ENCODE measurements around the gene AURKA. TPM values are rescaled to one million over a fixed set of nuclear protein-coding genes. Genes with fewer than 3 reads are reported as not detected.

The AURKA gene
- total and polyA plus RNA-seq, 4 donors: 0.88 to 41.6 (median 2.7) TPM

DNA sequence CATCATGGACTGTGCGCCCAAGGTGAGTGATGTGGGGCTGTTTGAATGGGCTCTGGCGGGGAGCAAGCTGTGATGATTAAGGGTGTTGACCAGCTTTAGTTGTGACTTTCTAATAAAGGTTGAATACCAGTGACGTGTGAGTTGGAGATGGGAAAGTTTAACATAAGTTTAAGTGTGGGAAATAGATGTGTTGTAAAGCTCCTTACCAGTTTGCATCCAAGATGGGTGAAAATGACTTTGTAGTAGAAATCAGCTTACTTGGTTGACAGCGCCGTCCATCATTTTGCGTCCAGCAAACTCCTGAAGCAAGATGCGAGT, 20.4 kb upstream of the AURKA start:
- Histone ChIP-seq H3K9me3 (ENCODE audit: control insufficient read depth in 4 of 4, low read length in 3 of 4) (no peaks in the 10 kb centered on the region), H3K9ac (ENCODE audit: low read depth in 1 of 2, low read length in 2 of 2) (peak overlapping the region in 1 of 2 donors; percentile 30), H3K4me1 (ENCODE audit: control insufficient read depth in 4 of 4, insufficient read depth in 4 of 4, low read length in 3 of 4) (peaks cover 2 to 30% (median 23%) of the 10 kb centered on the region in 4 donors), H3K4me3 (ENCODE audit: low read depth in 1 of 3, low read length in 3 of 3) (peak overlapping the region; percentile 15 to 44 (median 38)), H3K27ac (ENCODE audit: low read depth in 1 of 2, low read length in 2 of 2) (peak overlapping the region; percentile 78 to 83), H3K27me3 (ENCODE audit: control insufficient read depth in 4 of 4, insufficient read depth in 4 of 4, low read length in 3 of 4) (no peaks in the 10 kb centered on the region), H3K36me3 (ENCODE audit: control insufficient read depth in 4 of 4, insufficient read depth in 3 of 4, low read depth in 1 of 4, low read length in 3 of 4) (peaks cover 3 to 6% (median 4%) of the 10 kb centered on the region in 4 donors)
- WGBS: 77% methylated on average over 7 of the region's 7 CpGs
- no peak for DNase-seq (ENCODE audit: low spot score)
- TF ChIP-seq FOXA1 (IDR thresholded peaks at IDR 0.05) (no peak), TAF1 (conservative IDR thresholded peaks at IDR 0.05) (no peak), HNF4G (IDR thresholded peaks at IDR 0.05) (no peak), GABPA (IDR thresholded peaks at IDR 0.05 in 1 of 2, conservative IDR thresholded peaks at IDR 0.05 in 1 of 2) (no peak), YY1 (IDR thresholded peaks at IDR 0.05) (no peak), FOXA2 (IDR thresholded peaks at IDR 0.05) (no peak), RXRA (IDR thresholded peaks at IDR 0.05) (no peak), RAD21 (IDR thresholded peaks at IDR 0.05) (no peak), JUND (IDR thresholded peaks at IDR 0.05) (no peak), SP1 (IDR thresholded peaks at IDR 0.05) (no peak), EGR1 (IDR thresholded peaks at IDR 0.05; ENCODE audit: low read depth in 2 of 2) (no peak), HNF4A (conservative IDR thresholded peaks at IDR 0.05) (no peak)
- TF ChIP-seq, protein P1, sequence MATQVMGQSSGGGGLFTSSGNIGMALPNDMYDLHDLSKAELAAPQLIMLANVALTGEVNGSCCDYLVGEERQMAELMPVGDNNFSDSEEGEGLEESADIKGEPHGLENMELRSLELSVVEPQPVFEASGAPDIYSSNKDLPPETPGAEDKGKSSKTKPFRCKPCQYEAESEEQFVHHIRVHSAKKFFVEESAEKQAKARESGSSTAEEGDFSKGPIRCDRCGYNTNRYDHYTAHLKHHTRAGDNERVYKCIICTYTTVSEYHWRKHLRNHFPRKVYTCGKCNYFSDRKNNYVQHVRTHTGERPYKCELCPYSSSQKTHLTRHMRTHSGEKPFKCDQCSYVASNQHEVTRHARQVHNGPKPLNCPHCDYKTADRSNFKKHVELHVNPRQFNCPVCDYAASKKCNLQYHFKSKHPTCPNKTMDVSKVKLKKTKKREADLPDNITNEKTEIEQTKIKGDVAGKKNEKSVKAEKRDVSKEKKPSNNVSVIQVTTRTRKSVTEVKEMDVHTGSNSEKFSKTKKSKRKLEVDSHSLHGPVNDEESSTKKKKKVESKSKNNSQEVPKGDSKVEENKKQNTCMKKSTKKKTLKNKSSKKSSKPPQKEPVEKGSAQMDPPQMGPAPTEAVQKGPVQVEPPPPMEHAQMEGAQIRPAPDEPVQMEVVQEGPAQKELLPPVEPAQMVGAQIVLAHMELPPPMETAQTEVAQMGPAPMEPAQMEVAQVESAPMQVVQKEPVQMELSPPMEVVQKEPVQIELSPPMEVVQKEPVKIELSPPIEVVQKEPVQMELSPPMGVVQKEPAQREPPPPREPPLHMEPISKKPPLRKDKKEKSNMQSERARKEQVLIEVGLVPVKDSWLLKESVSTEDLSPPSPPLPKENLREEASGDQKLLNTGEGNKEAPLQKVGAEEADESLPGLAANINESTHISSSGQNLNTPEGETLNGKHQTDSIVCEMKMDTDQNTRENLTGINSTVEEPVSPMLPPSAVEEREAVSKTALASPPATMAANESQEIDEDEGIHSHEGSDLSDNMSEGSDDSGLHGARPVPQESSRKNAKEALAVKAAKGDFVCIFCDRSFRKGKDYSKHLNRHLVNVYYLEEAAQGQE (IDR thresholded peaks at IDR 0.05): no peak
- TF ChIP-seq, protein P2, sequence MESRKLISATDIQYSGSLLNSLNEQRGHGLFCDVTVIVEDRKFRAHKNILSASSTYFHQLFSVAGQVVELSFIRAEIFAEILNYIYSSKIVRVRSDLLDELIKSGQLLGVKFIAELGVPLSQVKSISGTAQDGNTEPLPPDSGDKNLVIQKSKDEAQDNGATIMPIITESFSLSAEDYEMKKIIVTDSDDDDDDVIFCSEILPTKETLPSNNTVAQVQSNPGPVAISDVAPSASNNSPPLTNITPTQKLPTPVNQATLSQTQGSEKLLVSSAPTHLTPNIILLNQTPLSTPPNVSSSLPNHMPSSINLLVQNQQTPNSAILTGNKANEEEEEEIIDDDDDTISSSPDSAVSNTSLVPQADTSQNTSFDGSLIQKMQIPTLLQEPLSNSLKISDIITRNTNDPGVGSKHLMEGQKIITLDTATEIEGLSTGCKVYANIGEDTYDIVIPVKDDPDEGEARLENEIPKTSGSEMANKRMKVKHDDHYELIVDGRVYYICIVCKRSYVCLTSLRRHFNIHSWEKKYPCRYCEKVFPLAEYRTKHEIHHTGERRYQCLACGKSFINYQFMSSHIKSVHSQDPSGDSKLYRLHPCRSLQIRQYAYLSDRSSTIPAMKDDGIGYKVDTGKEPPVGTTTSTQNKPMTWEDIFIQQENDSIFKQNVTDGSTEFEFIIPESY (IDR thresholded peaks at IDR 0.05): no peak
- TF ChIP-seq, protein P3, sequence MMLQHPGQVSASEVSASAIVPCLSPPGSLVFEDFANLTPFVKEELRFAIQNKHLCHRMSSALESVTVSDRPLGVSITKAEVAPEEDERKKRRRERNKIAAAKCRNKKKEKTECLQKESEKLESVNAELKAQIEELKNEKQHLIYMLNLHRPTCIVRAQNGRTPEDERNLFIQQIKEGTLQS (IDR thresholded peaks at IDR 0.05): no peak

DNA sequence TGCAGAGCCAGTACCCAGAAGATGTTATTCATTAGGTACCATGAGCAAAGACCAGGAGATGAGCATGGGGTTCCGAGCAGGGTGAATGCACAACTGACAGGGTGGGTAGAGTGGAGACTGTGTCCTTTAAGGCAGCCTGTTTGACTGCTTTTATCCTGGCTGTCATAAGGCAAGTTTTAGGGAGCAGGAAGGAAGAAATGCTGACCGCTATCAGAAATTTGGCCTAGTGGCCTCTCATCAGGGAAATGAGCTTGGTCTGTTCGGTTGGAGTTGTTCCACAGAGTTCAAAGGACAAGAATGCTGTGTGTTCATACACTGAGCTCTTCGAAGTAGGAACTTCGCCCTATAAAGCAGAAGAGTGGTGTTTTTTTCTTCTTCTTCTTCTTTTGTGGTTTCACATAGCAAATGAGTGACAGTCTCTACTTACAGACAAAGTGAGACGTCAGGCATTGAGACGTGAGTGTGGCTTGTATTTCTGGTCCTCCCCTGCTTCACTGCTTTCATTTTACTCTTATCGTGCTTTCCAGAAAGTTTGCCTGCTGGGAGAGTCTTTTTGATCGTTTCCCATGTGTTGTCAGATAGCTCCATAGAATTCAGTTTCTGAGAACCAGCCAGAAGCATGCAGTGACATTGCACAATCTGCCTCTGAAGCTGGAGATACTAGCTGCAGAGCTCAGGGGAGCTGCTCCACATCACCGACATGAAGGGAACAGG, 19.9 kb upstream of the AURKA start, which contains the start of gene CASS4:
TSS of gene CASS4 (plus strand) at position 502 of the 714 bp plus-strand sequence. CDS start at position 701, 199 bp downstream.
- Histone ChIP-seq H3K9ac (ENCODE audit: low read depth in 1 of 2, low read length in 2 of 2) (peak within 1 kb of the TSS in 1 of 2 donors; percentile 30), H3K9me3 (ENCODE audit: control insufficient read depth in 4 of 4, low read length in 3 of 4) (no peaks in the 10 kb centered on the region), H3K4me3 (ENCODE audit: low read depth in 1 of 3, low read length in 3 of 3) (peak within 1 kb of the TSS; percentile 15 to 44 (median 38)), H3K27ac (ENCODE audit: low read depth in 1 of 2, low read length in 2 of 2) (peak within 1 kb of the TSS; percentile 78 to 83), H3K4me1 (ENCODE audit: control insufficient read depth in 4 of 4, insufficient read depth in 4 of 4, low read length in 3 of 4) (peaks cover 2 to 30% (median 23%) of the 10 kb centered on the region in 4 donors), H3K27me3 (ENCODE audit: control insufficient read depth in 4 of 4, insufficient read depth in 4 of 4, low read length in 3 of 4) (no peaks in the 10 kb centered on the region), H3K36me3 (ENCODE audit: control insufficient read depth in 4 of 4, insufficient read depth in 3 of 4, low read depth in 1 of 4, low read length in 3 of 4) (peaks cover 6 to 8% (median 7%) of the 10 kb centered on the region in 4 donors)
- DNase-seq (ENCODE audit: low spot score): peak; percentile 50
- WGBS: 12% methylated on average over 10 of the region's 10 CpGs
- peak; percentile 92 for TF ChIP-seq SP1 (IDR thresholded peaks at IDR 0.05)
- peak; percentile 66 for TF ChIP-seq TAF1 (conservative IDR thresholded peaks at IDR 0.05)
- TF ChIP-seq RAD21 (IDR thresholded peaks at IDR 0.05): peak; percentile 37 to 40
- no peak for TF ChIP-seq CTCF (IDR thresholded peaks at IDR 0.05; ENCODE audit: low read depth, low read length, missing input control)
- TF ChIP-seq, protein P3 (IDR thresholded peaks at IDR 0.05): no peak
- peak; percentile 72 for TF ChIP-seq YY1 (IDR thresholded peaks at IDR 0.05)
- peak; percentile 41 for TF ChIP-seq HNF4G (IDR thresholded peaks at IDR 0.05)
- TF ChIP-seq JUND (IDR thresholded peaks at IDR 0.05): peak in 1 of 2 donors; percentile 39
- TF ChIP-seq FOXA1 (IDR thresholded peaks at IDR 0.05): no peak
- peak in 1 of 2 donors; percentile 54 for TF ChIP-seq GABPA (IDR thresholded peaks at IDR 0.05 in 1 of 2, conservative IDR thresholded peaks at IDR 0.05 in 1 of 2)
- TF ChIP-seq FOXA2 (IDR thresholded peaks at IDR 0.05): peak; percentile 17
- TF ChIP-seq, protein P4, sequence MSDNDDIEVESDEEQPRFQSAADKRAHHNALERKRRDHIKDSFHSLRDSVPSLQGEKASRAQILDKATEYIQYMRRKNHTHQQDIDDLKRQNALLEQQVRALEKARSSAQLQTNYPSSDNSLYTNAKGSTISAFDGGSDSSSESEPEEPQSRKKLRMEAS (IDR thresholded peaks at IDR 0.05): peak; percentile 80
- TF ChIP-seq HNF4A (conservative IDR thresholded peaks at IDR 0.05): peak; percentile 82 to 86
- TF ChIP-seq, protein P1 (IDR thresholded peaks at IDR 0.05): peak; percentile 79

All from liver (tissue), 9 donors.